Hepatic stellate cell (primary cell): ENCODE results near the gene SLC2A10.

ENCODE experiments used
- DNase-seq: peaks from one replicate; pipeline ENCODE4 v3.0.0; 2011; ENCODE audit warnings: low spot score

The SLC2A10 gene

GRCh38 chr20:46682063-46682821, 27.2 kb upstream of the SLC2A10 start:
- DNase-seq: no peak

- no peak for DNase-seq
Measured at GRCh38 chr20:46683011-46683667, 26.3 kb upstream of the SLC2A10 start.

GRCh38 chr20:46683668-46683938, 25.8 kb upstream of the SLC2A10 start:
- no peak for DNase-seq

GRCh38 chr20:46683939-46684750, 25.3 kb upstream of the SLC2A10 start:
- peak; percentile 71 for DNase-seq

- peak; percentile 19 for DNase-seq
Measured at GRCh38 chr20:46688151-46689081, 21.0 kb upstream of the SLC2A10 start.

- DNase-seq: peak; percentile 95
Measured at GRCh38 chr20:46689082-46689753, 20.2 kb upstream of the SLC2A10 start, which contains the start of gene TP53RK. TSS of gene TP53RK (minus strand) at chr20:46689444. CDS start at chr20:46689414, 30 bp downstream.

GRCh38 chr20:46689754-46690085, 19.7 kb upstream of the SLC2A10 start:
- no peak for DNase-seq

- DNase-seq: no peak
Measured at GRCh38 chr20:46690219-46691106, 19.0 kb upstream of the SLC2A10 start.

GRCh38 chr20:46691196-46691595, 18.3 kb upstream of the SLC2A10 start:
- DNase-seq: no peak

- peak; percentile 22 for DNase-seq
Measured at GRCh38 chr20:46694484-46694883, 15.0 kb upstream of the SLC2A10 start.

- peak; percentile 28 for DNase-seq
Measured at GRCh38 chr20:46695892-46696291, 13.6 kb upstream of the SLC2A10 start.

GRCh38 chr20:46696791-46697279, 12.6 kb upstream of the SLC2A10 start:
- DNase-seq: no peak

- no peak for DNase-seq
Measured at GRCh38 chr20:46698788-46699187, 10.7 kb upstream of the SLC2A10 start.

GRCh38 chr20:46699651-46700359, 9.6 kb upstream of the SLC2A10 start:
- peak; percentile 33 for DNase-seq

GRCh38 chr20:46700481-46700880, 9.0 kb upstream of the SLC2A10 start:
- no peak for DNase-seq

- DNase-seq: no peak
Measured at GRCh38 chr20:46701057-46701456, 8.4 kb upstream of the SLC2A10 start.

GRCh38 chr20:46701556-46701955, 7.9 kb upstream of the SLC2A10 start:
- no peak for DNase-seq

- no peak for DNase-seq
Measured at GRCh38 chr20:46701986-46702385, 7.5 kb upstream of the SLC2A10 start.

- no peak for DNase-seq
Measured at GRCh38 chr20:46702447-46703203, 6.8 kb upstream of the SLC2A10 start.
